GM23248 (cell line): ENCODE results near the gene ARHGAP10.

Experiments
- EZH2 ChIP-seq: fragments of 200-600 bp; sonication (generic); IDR thresholded peaks from 2 replicates; pipeline ENCODE4 v1.6.1; 2018; ENCODE audit warnings: antibody characterized with exemption, mild to moderate bottlenecking; ENCODE audit not compliant: insufficient read depth, poor library complexity, severe bottlenecking
- EZH2phosphoT487 ChIP-seq: fragments of 200-600 bp; sonication (generic); IDR thresholded peaks from 2 replicates; pipeline ENCODE4 v1.6.1; 2018; ENCODE audit warnings: antibody characterized with exemption, moderate library complexity, mild to moderate bottlenecking, low read depth; ENCODE audit not compliant: insufficient read depth

DNA sequence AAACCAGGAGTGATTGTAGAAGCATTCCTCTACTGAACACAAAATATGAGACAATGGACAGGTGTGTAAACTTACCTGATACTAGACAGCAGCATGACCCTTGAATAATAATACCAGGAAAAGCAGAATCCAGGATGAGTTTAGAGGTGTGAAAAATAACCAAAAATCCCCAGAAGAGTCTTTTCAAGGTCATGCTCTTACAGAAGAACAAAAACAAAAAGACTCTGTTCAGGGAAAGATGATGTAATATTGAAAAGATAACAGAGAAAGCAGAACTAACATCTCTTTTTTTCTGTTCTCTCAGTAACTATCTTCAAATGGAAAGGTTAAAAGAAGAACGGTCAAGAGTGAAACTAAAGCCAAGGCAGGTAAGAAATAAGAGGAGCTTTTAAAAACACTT lies 14.0 kb upstream of the ARHGAP10 start:
- TF ChIP-seq EZH2 (no peak), EZH2phosphoT487 (no peak)
